SK-N-MC (cell line): ENCODE measurements around the gene SYNE1.

Source experiments
- EZH2 ChIP-seq: fragments of 200-600 bp; sonication (generic); IDR thresholded peaks from one replicate; pipeline ENCODE4 v1.6.1; 2017; ENCODE audit warnings: antibody characterized with exemption
- POLR2AphosphoS5 ChIP-seq: IDR thresholded peaks from 2 replicates; pipeline ENCODE4 v1.6.1; 2012; ENCODE audit warnings: mild to moderate bottlenecking, low read depth, low read length, borderline replicate concordance

- TF ChIP-seq EZH2 (no peak), POLR2AphosphoS5 (no peak)
These were observed 376.0 kb downstream of the SYNE1 start for GRCh38 chr6:152261179-152261578.
